Urinary bladder (tissue), 4 donors: ENCODE data around the gene FBXW11. TPM values are rescaled to one million over a fixed set of nuclear protein-coding genes. Genes with fewer than 3 reads are reported as not detected.

Experiments used
- DNase-seq: peaks from one replicate; pipeline ENCODE4 v3.0.0-alpha.2; 2015; ENCODE audit errors: extremely low spot score
- H3K27ac ChIP-seq: one replicate; pipeline ENCODE4 v1.5.1; 2013; ENCODE audit warnings: low read depth, mild to moderate bottlenecking, moderate library complexity
- H3K36me3 ChIP-seq: one replicate; pipeline ENCODE4 v1.6.1; 2013; ENCODE audit warnings: mild to moderate bottlenecking, moderate library complexity; ENCODE audit not compliant: insufficient read depth
- H3K4me1 ChIP-seq: one replicate; pipeline ENCODE4 v1.6.1; 2013; ENCODE audit warnings: mild to moderate bottlenecking, moderate library complexity; ENCODE audit not compliant: insufficient read depth
- H3K4me3 ChIP-seq: one replicate; pipeline ENCODE4 v1.5.1; 2013; ENCODE audit warnings: low read depth, low read length
- WGBS: extraction: QIAGEN DNeasy Blood & Tissue Kit; methylation state at CpG from one replicate; pipeline ENCODE4 v1.1.7; 2013; 5-methylcytosine and 5-hydroxymethylcytosine counted together
- polyA plus RNA-seq: library from polyadenylated mRNA; stranded (reverse); fragments of 200-250 nt; gene quantifications from one replicate; pipeline ENCODE4 v1.2.3, GENCODE V29; 2013
- total RNA-seq: library from RNA; depleted of rRNA; stranded (reverse); fragments of >200 nt; gene quantifications from one replicate; pipeline ENCODE4 v1.2.3, GENCODE V29; 2014
- donor health status: healthy with polysubstance abuse.
- donor health status: healthy.

FBXW11 gene
- total RNA-seq = 81.3 TPM
- polyA plus RNA-seq = 28.3 TPM

DNA sequence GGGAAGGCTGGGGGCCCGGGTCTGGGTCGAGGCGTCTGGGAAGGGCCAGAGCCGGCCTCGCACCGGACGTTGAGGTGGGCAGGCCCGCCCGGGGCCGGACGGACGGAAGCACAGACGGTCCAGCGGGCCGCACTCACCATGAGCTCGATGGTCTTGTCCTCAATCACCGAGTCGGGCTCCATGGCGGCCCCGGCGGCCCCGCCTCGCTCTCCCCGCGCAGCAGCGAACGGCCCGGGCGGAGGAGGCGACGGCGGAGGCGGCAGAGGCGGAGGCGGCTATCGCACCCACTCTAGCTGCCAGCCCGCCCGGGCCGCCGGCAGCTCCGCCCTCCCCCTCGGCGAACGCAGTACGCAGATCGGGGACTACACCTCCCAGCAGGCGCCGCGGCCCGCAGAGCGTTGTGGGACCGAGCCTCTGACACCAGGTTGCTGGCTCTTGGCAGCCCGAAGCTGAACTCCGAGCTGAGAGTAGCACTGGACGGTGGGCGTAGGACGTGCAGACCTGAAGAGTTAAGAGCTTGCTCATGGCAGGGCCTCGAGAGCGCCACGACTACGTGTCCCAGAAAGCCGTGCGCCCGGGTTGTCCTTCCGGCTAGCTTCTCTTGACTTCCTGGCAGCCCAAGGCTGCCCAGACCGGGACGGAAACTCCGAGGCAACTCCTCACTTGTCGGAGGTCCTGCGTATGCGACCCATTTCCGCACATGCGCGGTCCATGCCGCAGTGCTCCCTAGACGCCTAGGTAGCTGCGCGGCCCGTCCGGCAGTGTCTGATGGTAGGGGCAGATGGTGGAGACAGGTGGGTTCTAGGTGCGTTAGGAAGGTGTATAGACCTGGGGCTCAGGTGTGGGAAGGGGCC is at the start of gene FBXW11:
Gene FBXW11, minus strand, starts transcription at position 318 of the 854 bp plus-strand sequence. Its CDS starts 136 bp downstream, at position 182.
- DNase-seq = peak; percentile 92
- H3K27ac ChIP-seq = peak within 1 kb of the TSS; percentile 96
- WGBS = under 1% methylated on average over 81 of the region's 81 CpGs
- peak within 1 kb of the TSS; percentile 84 for H3K4me3 ChIP-seq
- H3K4me1 ChIP-seq = peaks cover 2% of the 10 kb centered on the region
- no peaks in the 10 kb centered on the region for H3K36me3 ChIP-seq

GRCh38 chr5:172055996-172056395 is 49.6 kb upstream of the FBXW11 start:
- DNase-seq = no peak
- Histone ChIP-seq H3K4me1 (no peaks in the 10 kb centered on the region), H3K27ac (no peak overlapping the region), H3K4me3 (no peak overlapping the region), H3K36me3 (peaks cover 2% of the 10 kb centered on the region)
- WGBS = 95% methylated on average over 3 of the region's 3 CpGs

- Histone ChIP-seq H3K27ac (no peak overlapping the region), H3K4me1 (no peaks in the 10 kb centered on the region), H3K36me3 (peaks cover 2% of the 10 kb centered on the region), H3K4me3 (no peak overlapping the region)
- 94% methylated on average over 19 of the region's 19 CpGs for WGBS
- no peak for DNase-seq
These were observed 49.0 kb upstream of the FBXW11 start for GRCh38 chr5:172055421-172055820.

DNA sequence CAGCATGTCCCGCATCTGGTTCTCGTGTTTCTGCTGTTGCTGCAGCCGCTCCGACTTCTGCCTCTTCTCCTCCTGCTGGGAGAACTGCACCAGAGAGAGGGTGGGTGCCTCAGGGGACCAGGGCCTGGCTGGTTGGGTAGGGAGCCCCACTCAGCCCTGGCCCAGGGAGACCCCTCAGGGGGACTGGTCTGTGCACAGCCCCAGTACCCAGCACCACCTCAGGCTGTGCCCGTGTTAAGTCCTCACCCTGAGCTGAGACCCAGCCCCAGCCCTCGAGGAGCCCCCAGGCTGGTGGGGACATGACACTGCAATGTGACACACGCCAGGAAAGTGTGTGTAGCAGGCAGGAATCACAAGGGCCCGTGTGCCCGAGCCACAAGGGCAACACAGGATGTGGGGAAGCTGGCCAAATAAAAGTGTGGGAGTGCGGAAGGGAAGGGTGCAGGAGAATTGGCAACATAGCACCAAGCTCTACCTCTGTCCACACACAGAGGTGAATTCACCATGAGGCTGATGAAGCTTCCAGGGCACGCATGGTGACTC is 48.2 kb upstream of the FBXW11 start:
- Histone ChIP-seq H3K4me3 (no peak overlapping the region), H3K4me1 (no peaks in the 10 kb centered on the region), H3K36me3 (peaks cover 2% of the 10 kb centered on the region), H3K27ac (no peak overlapping the region)
- DNase-seq = no peak
- WGBS = 92% methylated on average over 11 of the region's 11 CpGs

- peaks cover 2% of the 10 kb centered on the region for H3K36me3 ChIP-seq
- 73% methylated on average over 19 of the region's 19 CpGs for WGBS
- H3K4me1 ChIP-seq = no peaks in the 10 kb centered on the region
- DNase-seq = no peak
- no peak overlapping the region for H3K27ac ChIP-seq
- no peak overlapping the region for H3K4me3 ChIP-seq
These were observed 46.2 kb upstream of the FBXW11 start for GRCh38 chr5:172052450-172053236.

DNA sequence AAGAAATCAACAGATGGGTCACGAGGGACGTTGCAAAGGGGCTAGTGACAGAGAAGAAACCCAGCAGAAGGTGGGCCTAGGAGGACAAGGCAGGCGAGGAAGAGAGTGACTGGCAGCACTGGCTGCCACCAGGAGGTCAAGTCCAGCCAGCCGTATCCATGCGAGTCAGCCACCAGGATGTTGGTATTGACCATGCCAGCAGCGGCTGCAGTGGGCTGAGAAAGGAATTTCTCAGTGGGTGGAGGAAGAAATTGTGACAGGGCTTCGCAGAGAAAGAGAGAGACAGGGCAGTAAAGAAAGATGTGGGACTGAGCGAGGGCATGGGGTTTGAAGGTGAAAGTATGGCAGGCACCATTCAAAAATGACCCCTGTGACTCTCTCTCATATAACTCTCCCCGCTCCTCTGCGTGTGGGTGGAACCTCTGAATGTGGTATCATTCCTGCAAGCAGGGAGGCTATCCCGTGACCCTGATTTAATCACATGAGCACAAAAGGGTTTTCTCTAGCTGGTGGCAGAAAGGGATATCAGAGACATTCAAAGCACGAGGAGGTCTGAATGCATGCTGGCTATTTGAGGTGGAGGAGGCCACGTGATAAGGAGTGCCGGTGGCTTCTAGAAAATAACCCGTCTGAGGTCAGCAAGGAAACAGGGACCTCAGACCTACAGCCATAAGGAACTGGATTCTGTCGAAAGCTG is 45.4 kb upstream of the FBXW11 start:
- Histone ChIP-seq H3K4me3 (no peak overlapping the region), H3K4me1 (no peaks in the 10 kb centered on the region), H3K27ac (no peak overlapping the region), H3K36me3 (peaks cover 2% of the 10 kb centered on the region)
- 75% methylated on average over 16 of the region's 16 CpGs for WGBS
- DNase-seq = no peak

DNA sequence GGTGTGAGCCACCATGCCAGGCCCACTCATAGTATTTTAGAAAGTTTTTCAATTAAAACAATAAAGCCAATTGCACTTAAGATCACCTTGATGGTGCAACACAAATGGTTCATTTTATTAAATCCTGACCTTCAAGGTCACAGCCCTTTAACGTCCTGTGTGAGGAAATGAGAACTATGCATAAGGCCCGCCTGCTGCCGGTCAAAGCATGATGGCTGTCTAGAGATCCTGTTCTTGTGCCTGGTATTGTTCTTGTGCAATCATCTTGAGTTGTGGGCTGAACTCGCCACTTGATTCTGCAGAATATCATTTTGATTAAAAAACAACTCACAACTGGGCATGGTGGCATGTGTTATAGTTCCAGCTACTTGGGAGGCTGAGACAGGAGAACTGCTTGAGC is 43.6 kb upstream of the FBXW11 start:
- no peaks in the 10 kb centered on the region for H3K4me1 ChIP-seq
- DNase-seq = no peak
- H3K4me3 ChIP-seq = no peak overlapping the region
- 90% methylated on average over 4 of the region's 4 CpGs for WGBS
- no peaks in the 10 kb centered on the region for H3K36me3 ChIP-seq
- H3K27ac ChIP-seq = no peak overlapping the region

DNA sequence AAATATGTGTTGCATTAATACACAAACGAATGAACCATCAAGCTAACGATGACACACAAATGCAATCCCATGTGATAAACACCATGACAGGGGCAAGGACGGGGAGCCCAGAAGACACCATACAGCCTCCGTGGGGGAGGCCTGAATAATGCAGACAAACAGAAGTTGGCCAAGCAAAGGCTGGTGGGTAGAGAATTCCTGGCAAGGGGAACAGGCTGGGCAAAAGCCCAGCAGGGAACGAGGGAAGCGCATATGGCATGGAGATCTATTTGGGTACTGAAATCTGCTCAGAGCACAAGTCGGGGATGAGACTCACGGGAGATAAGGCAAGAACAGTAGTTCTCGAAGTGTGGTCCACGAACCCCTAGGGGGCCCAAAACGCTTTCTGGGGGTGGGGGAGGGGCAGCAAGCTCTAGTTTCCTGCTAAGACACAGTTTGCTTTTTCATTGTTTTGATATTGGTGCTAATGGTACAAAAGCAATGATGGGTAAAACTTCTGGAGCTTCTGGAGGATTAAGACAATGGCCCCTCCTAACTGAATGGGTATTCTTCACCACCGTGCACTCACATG is 42.9 kb upstream of the FBXW11 start:
- no peak overlapping the region for H3K4me3 ChIP-seq
- 85% methylated on average over 12 of the region's 12 CpGs for WGBS
- H3K4me1 ChIP-seq = no peaks in the 10 kb centered on the region
- no peaks in the 10 kb centered on the region for H3K36me3 ChIP-seq
- H3K27ac ChIP-seq = no peak overlapping the region
- no peak for DNase-seq

GRCh38 chr5:172048539-172049101 is 42.2 kb upstream of the FBXW11 start:
- Histone ChIP-seq H3K36me3 (no peaks in the 10 kb centered on the region), H3K4me3 (no peak overlapping the region), H3K4me1 (no peaks in the 10 kb centered on the region), H3K27ac (no peak overlapping the region)
- 90% methylated on average over 12 of the region's 12 CpGs for WGBS
- no peak for DNase-seq

- Histone ChIP-seq H3K4me3 (no peak overlapping the region), H3K36me3 (no peaks in the 10 kb centered on the region), H3K27ac (no peak overlapping the region), H3K4me1 (no peaks in the 10 kb centered on the region)
- no peak for DNase-seq
- WGBS = 86% methylated on average over 1 of the region's 1 CpG
These were observed 41.7 kb upstream of the FBXW11 start for GRCh38 chr5:172048170-172048422.

GRCh38 chr5:172046593-172046992 is 40.2 kb upstream of the FBXW11 start:
- Histone ChIP-seq H3K4me3 (no peak overlapping the region), H3K36me3 (no peaks in the 10 kb centered on the region), H3K4me1 (no peaks in the 10 kb centered on the region), H3K27ac (no peak overlapping the region)
- 93% methylated on average over 4 of the region's 4 CpGs for WGBS
- no peak for DNase-seq

DNA sequence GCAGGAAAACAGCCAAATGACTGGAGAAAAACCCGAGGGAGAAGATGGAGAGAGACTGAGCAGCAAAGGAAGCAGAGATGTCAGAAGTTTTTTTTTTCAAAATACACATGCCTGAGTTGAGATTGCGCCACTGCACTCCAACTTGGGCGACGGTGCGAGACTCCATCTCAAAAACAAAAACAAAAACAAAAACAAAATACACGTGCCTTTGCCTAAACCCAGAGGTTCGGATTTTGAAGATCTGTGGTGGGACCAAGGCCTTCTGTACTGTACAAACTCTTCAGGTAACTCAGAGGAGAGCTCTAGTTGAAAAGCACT is 38.8 kb upstream of the FBXW11 start:
- H3K4me3 ChIP-seq = no peak overlapping the region
- H3K27ac ChIP-seq = no peak overlapping the region
- 81% methylated on average over 7 of the region's 7 CpGs for WGBS
- no peaks in the 10 kb centered on the region for H3K4me1 ChIP-seq
- H3K36me3 ChIP-seq = no peaks in the 10 kb centered on the region
- DNase-seq = no peak

GRCh38 chr5:172044631-172045314 is 38.3 kb upstream of the FBXW11 start:
- H3K36me3 ChIP-seq = no peaks in the 10 kb centered on the region
- H3K27ac ChIP-seq = no peak overlapping the region
- H3K4me1 ChIP-seq = no peaks in the 10 kb centered on the region
- 87% methylated on average over 14 of the region's 14 CpGs for WGBS
- H3K4me3 ChIP-seq = no peak overlapping the region
- DNase-seq = no peak
